ENCODE measurements around the gene ETHE1. TPM values are rescaled to one million over a fixed set of nuclear protein-coding genes. Genes with fewer than 3 reads are reported as not detected.

ETHE1 gene
- polyA plus RNA-seq, 3 donors, result 71.2 to 135 (median 111) TPM

- no peak overlapping the region for H2AFZ ChIP-seq (ENCODE audit: insufficient read depth, low read depth, low read length, poor library complexity, severe bottlenecking)
- H3K27ac ChIP-seq (ENCODE audit: low read depth in 1 of 2, low read length in 2 of 2), result no peak overlapping the region
- no peak overlapping the region for H3K4me2 ChIP-seq (replicated peaks; ENCODE audit: extremely low read depth, low read length, poor library complexity, severe bottlenecking)
- H3K9ac ChIP-seq (ENCODE audit: insufficient read depth, low read length, poor library complexity, severe bottlenecking), result no peak overlapping the region
- H3K9me3 ChIP-seq (replicated peaks in 1 of 2; ENCODE audit: control insufficient read depth in 1 of 2, insufficient read depth in 1 of 2, low read length in 2 of 2), result no peaks in the 10 kb centered on the region
- Mint-ChIP-seq H3K4me1 (peaks cover 22% of the 10 kb centered on the region), H3K36me3 (peaks cover 21 to 53% of the 10 kb centered on the region in 2 donors), H3K27me3 (ENCODE audit: low read depth in 3 of 3) (peaks cover 2 to 9% (median 5%) of the 10 kb centered on the region in 3 donors), H3K4me3 (no peak overlapping the region), H3K27ac (no peak overlapping the region), H3K9me3 (no peaks in the 10 kb centered on the region)
- no peaks in the 10 kb centered on the region for H3K79me2 ChIP-seq (ENCODE audit: insufficient read depth, low read length)
- no peak overlapping the region for H3K4me3 ChIP-seq (replicated peaks in 1 of 3; ENCODE audit: low read depth in 2 of 3, low read length in 3 of 3)
- H4K20me1 ChIP-seq (ENCODE audit: insufficient read depth, low read length), result no peaks in the 10 kb centered on the region
- intact Hi-C loops (cut with micrococcal nuclease), result no loop called here
- DNase-seq, result no peak
- peaks cover 18 to 28% of the 10 kb centered on the region in 2 donors for H3K4me1 ChIP-seq (ENCODE audit: control insufficient read depth in 1 of 2, insufficient read depth in 2 of 2, low read length in 2 of 2)
- H3K27me3 ChIP-seq (ENCODE audit: control insufficient read depth in 2 of 2, insufficient read depth in 2 of 2, low read length in 2 of 2), result no peaks in the 10 kb centered on the region
- WGBS (ENCODE audit: insufficient coverage), result 100% methylated on average over 1 of the region's 23 CpGs
- peaks cover 9 to 15% of the 10 kb centered on the region in 2 donors for H3K36me3 ChIP-seq (replicated peaks in 1 of 2; ENCODE audit: control insufficient read depth in 1 of 2, insufficient read depth in 2 of 2, low read length in 2 of 2)
- TF ChIP-seq CTCF (IDR thresholded peaks at IDR 0.05), result no peak
These were observed 24.5 kb downstream of the ETHE1 start for GRCh38 chr19:43502419-43502976.

GRCh38 chr19:43501661-43502418, 25.2 kb downstream of the ETHE1 start:
- Histone ChIP-seq H3K9ac (ENCODE audit: insufficient read depth, low read length, poor library complexity, severe bottlenecking) (no peak overlapping the region), H3K27me3 (ENCODE audit: control insufficient read depth in 2 of 2, insufficient read depth in 2 of 2, low read length in 2 of 2) (no peaks in the 10 kb centered on the region), H2AFZ (ENCODE audit: insufficient read depth, low read depth, low read length, poor library complexity, severe bottlenecking) (no peak overlapping the region), H3K4me3 (replicated peaks in 1 of 3; ENCODE audit: low read depth in 2 of 3, low read length in 3 of 3) (no peak overlapping the region), H3K4me2 (replicated peaks; ENCODE audit: extremely low read depth, low read length, poor library complexity, severe bottlenecking) (no peak overlapping the region), H3K9me3 (replicated peaks in 1 of 2; ENCODE audit: control insufficient read depth in 1 of 2, insufficient read depth in 1 of 2, low read length in 2 of 2) (no peaks in the 10 kb centered on the region), H3K4me1 (ENCODE audit: control insufficient read depth in 1 of 2, insufficient read depth in 2 of 2, low read length in 2 of 2) (peaks cover 18 to 28% of the 10 kb centered on the region in 2 donors), H3K79me2 (ENCODE audit: insufficient read depth, low read length) (no peaks in the 10 kb centered on the region), H3K36me3 (replicated peaks in 1 of 2; ENCODE audit: control insufficient read depth in 1 of 2, insufficient read depth in 2 of 2, low read length in 2 of 2) (peaks cover 16 to 22% of the 10 kb centered on the region in 2 donors), H4K20me1 (ENCODE audit: insufficient read depth, low read length) (no peaks in the 10 kb centered on the region), H3K27ac (ENCODE audit: low read depth in 1 of 2, low read length in 2 of 2) (no peak overlapping the region)
- intact Hi-C loops (cut with micrococcal nuclease), result no loop called here
- no peak overlapping the region for H3K4me3 Mint-ChIP-seq
- H3K27ac Mint-ChIP-seq, result no peak overlapping the region
- no peak for TF ChIP-seq CTCF (IDR thresholded peaks at IDR 0.05)
- DNase-seq, result no peak
- H3K9me3 Mint-ChIP-seq, result no peaks in the 10 kb centered on the region
- H3K36me3 Mint-ChIP-seq, result peaks cover 21 to 58% of the 10 kb centered on the region in 2 donors
- H3K27me3 Mint-ChIP-seq (ENCODE audit: low read depth in 3 of 3), result peaks cover 2 to 9% (median 5%) of the 10 kb centered on the region in 3 donors
- 97% methylated on average over 26 of the region's 43 CpGs for WGBS (ENCODE audit: insufficient coverage)
- peaks cover 22% of the 10 kb centered on the region for H3K4me1 Mint-ChIP-seq

Measured in CD14-positive monocyte (primary cell).